B cell (primary cell): ENCODE measurements around the gene CYTH3. TPM values are rescaled to one million over a fixed set of nuclear protein-coding genes. Genes with fewer than 3 reads are reported as not detected.

ENCODE experiments used
- ATAC-seq: fragments of 200-7000 bp; cut with Tn5 transposase; one replicate; pipeline ENCODE4 v1.10.0; 2021; ENCODE audit warnings: low read depth, mild to moderate bottlenecking, moderate number of reproducible peaks, moderate library complexity
- CTCF ChIA-PET: fragments of 350-600 bp; sonication (Branson Sonifier 250); formaldehyde crosslinking; loops from one replicate; lab custom pipeline; 2021; ENCODE audit warnings: antibody characterized with exemption, inconsistent platforms; lab: Charles Lee
- POLR2A ChIA-PET: fragments of 350-600 bp; sonication (Branson Sonifier 250); formaldehyde crosslinking; loops from one replicate; lab custom pipeline; 2021; ENCODE audit warnings: antibody characterized with exemption; lab: Charles Lee
- DNase-seq: peaks from one replicate; pipeline ENCODE4 v3.0.0; 2013
- H2AFZ ChIP-seq: 2 replicates; pipeline ENCODE4 v1.6.1; 2012; ENCODE audit warnings: mild to moderate bottlenecking, low read depth, low read length; ENCODE audit not compliant: insufficient read depth, poor library complexity, severe bottlenecking
- H3K27ac ChIP-seq, 2 donors: 1 replicate in 1 of 2; 2 replicates in 1 of 2; pipeline ENCODE4 v1.5.1; 2012 to 2013; ENCODE audit warnings: low read length in 2 of 2, mild to moderate bottlenecking in 2 of 2, moderate library complexity in 1 of 2
- H3K27me3 ChIP-seq, 4 experiments: fragments of 200-600 bp in 1 of 4; sonication (generic) in 1 of 4; replicated peaks in 1 of 4; 1 replicate in 2 of 4; 2 replicates in 2 of 4; pipeline versions ENCODE4 v1.6.1 to v1.7.0; 2013 to 2016; ENCODE audit warnings: low read length in 3 of 4, mild to moderate bottlenecking in 2 of 4, mixed read lengths in 1 of 4, moderate library complexity in 1 of 4; ENCODE audit not compliant: insufficient read depth in 4 of 4, control insufficient read depth in 3 of 4; ENCODE audit errors: control extremely low read depth in 1 of 4
- H3K36me3 ChIP-seq, 2 experiments: replicated peaks in 1 of 2; 1 replicate in 1 of 2; 2 replicates in 1 of 2; pipeline versions ENCODE4 v1.6.1 to v1.7.1; 2013; ENCODE audit warnings: low read length in 1 of 2; ENCODE audit not compliant: insufficient read depth in 2 of 2, control insufficient read depth in 1 of 2; ENCODE audit errors: control extremely low read depth in 1 of 2, extremely low read depth in 1 of 2
- H3K4me1 ChIP-seq, 2 donors: fragments of 200-600 bp in 1 of 2; sonication (generic) in 1 of 2; 1 replicate in 1 of 2; 2 replicates in 1 of 2; pipeline versions ENCODE4 v1.5.1 to v1.6.1; 2013 to 2017; ENCODE audit warnings: low read length in 2 of 2; ENCODE audit not compliant: control insufficient read depth in 2 of 2, insufficient read depth in 2 of 2
- H3K4me2 ChIP-seq: replicated peaks from 2 replicates; pipeline ENCODE3; 2012; ENCODE audit warnings: mild to moderate bottlenecking, low read depth, low read length; ENCODE audit not compliant: poor library complexity, severe bottlenecking
- H3K4me3 ChIP-seq, 5 experiments: fragments of 200-600 bp in 1 of 5; sonication (generic) in 1 of 5; 1 replicate in 3 of 5; 2 replicates in 2 of 5; pipeline versions ENCODE4 v1.5.1 to v1.7.0; 2011 to 2016; ENCODE audit warnings: low read length in 4 of 5, mild to moderate bottlenecking in 4 of 5, low read depth in 2 of 5, control low read depth in 1 of 5, moderate library complexity in 1 of 5; ENCODE audit not compliant: insufficient read depth in 1 of 5; ENCODE audit errors: control extremely low read depth in 1 of 5, extremely low read depth in 1 of 5
- H3K79me2 ChIP-seq: fragments of 200-600 bp; sonication (generic); one replicate; pipeline ENCODE4 v1.6.0; 2016; ENCODE audit warnings: low read length; ENCODE audit not compliant: control insufficient read depth, insufficient read depth
- H3K9ac ChIP-seq: fragments of 200-600 bp; sonication (generic); 2 replicates; pipeline ENCODE4 v1.6.1; 2017; ENCODE audit warnings: mild to moderate bottlenecking, low read length, moderate library complexity
- H3K9me3 ChIP-seq, 3 donors: one replicate each; pipeline versions ENCODE4 v1.6.1 to v1.7.1; 2013; ENCODE audit warnings: low read length in 2 of 3; ENCODE audit not compliant: control insufficient read depth in 2 of 3, insufficient read depth in 1 of 3; ENCODE audit errors: control extremely low read depth in 1 of 3
- H4K20me1 ChIP-seq: 2 replicates; pipeline ENCODE4 v1.6.0; 2012; ENCODE audit warnings: mild to moderate bottlenecking, low read length; ENCODE audit not compliant: insufficient read depth, control insufficient read depth, poor library complexity, severe bottlenecking
- H3K27ac Mint-ChIP-seq: one replicate; pipeline ENCODE4 v1.8.0; 2021; ENCODE audit warnings: mixed read lengths
- H3K27me3 Mint-ChIP-seq: one replicate; pipeline ENCODE4 v1.8.0; 2021; ENCODE audit warnings: mixed read lengths
- H3K4me1 Mint-ChIP-seq: one replicate; pipeline ENCODE4 v1.8.0; 2021; ENCODE audit warnings: mixed read lengths
- H3K4me3 Mint-ChIP-seq: one replicate; pipeline ENCODE4 v1.8.0; 2021; ENCODE audit warnings: mixed read lengths
- H3K9me3 Mint-ChIP-seq: one replicate; pipeline ENCODE4 v1.8.0; 2022; ENCODE audit warnings: mixed read lengths; ENCODE audit not compliant: insufficient read depth
- CTCF ChIP-seq: fragments of 200-600 bp; IDR thresholded peaks from one replicate; pipeline ENCODE4 v1.8.0; 2022; ENCODE audit warnings: antibody characterized with exemption, mild to moderate bottlenecking
- EZH2 ChIP-seq: IDR thresholded peaks from 2 replicates; pipeline ENCODE4 v1.6.1; 2012; ENCODE audit warnings: borderline replicate concordance, low read depth, mild to moderate bottlenecking, moderate library complexity, low read length; ENCODE audit not compliant: insufficient read depth, poor library complexity, severe bottlenecking
- WGBS: methylation state at CpG from one replicate; pipeline ENCODE4 v1.1.5; 2013; ENCODE audit warnings: missing lambda C conversion rate; ENCODE audit not compliant: insufficient coverage; 5-methylcytosine and 5-hydroxymethylcytosine counted together
- intact Hi-C: fragments of 100-400 bp; cut with micrococcal nuclease; formaldehyde crosslinking; loops from one replicate; pipeline ENCODE4 v1.10.0; 2022
- polyA plus RNA-seq: library from polyadenylated mRNA; depleted of rRNA; stranded (reverse); fragments of >200 nt; gene quantifications from 2 replicates; pipeline ENCODE4 v1.2.3, GENCODE V29; 2012
- total RNA-seq, 2 donors: library from RNA; stranded (reverse); fragments of 120-200 nt in 1 of 2; gene quantifications; 1 replicate in 1 of 2; 2 replicates in 1 of 2; pipeline versions ENCODE4 v1.2.3 to v1.2.4, GENCODE V29; 2013 to 2022

Gene CYTH3
- total and polyA plus RNA-seq, 2 donors (not counting 1 experiment from before 2014, with no cell fraction given): 5.2 to 11.3 TPM

GRCh38 chr7:6221340-6222319 lies 50.8 kb downstream of the CYTH3 start:
- Histone ChIP-seq H3K27me3 (no peaks in the 10 kb centered on the region), H3K27ac (no peak overlapping the region), H3K79me2 (peaks cover 10% of the 10 kb centered on the region), H3K9ac (no peak overlapping the region), H4K20me1 (no peaks in the 10 kb centered on the region), H3K4me1 (peaks cover 7 to 9% of the 10 kb centered on the region in 2 donors), H3K9me3 (no peaks in the 10 kb centered on the region), H3K4me3 (no peak overlapping the region), H2AFZ (no peak overlapping the region), H3K4me2 (no peak overlapping the region), H3K36me3 (no peaks in the 10 kb centered on the region)
- Mint-ChIP-seq H3K27me3 (peaks cover 11% of the 10 kb centered on the region), H3K4me1 (peaks cover 9% of the 10 kb centered on the region), H3K4me3 (peak overlapping the region; percentile 28), H3K27ac (peak overlapping the region; percentile 59), H3K9me3 (no peaks in the 10 kb centered on the region)
- TF ChIP-seq CTCF: no peak
- no peak for TF ChIP-seq EZH2
- 80% methylated on average over 2 of the region's 9 CpGs for WGBS
- intact Hi-C loops: no loop called here
- POLR2A ChIA-PET: no interaction called here
- ATAC-seq (peak; percentile 69), DNase-seq (peak; percentile 29)
- CTCF ChIA-PET: no interaction called here

GRCh38 chr7:6218329-6218728 lies 54.1 kb downstream of the CYTH3 start:
- DNase-seq (no peak), ATAC-seq (no peak)
- no peak overlapping the region for H2AFZ ChIP-seq
- peaks cover 13% of the 10 kb centered on the region for H3K79me2 ChIP-seq
- H3K27me3 ChIP-seq: no peaks in the 10 kb centered on the region
- ChIA-PET POLR2A (no interaction called here), CTCF (interaction anchor here (1.2 to 2.0 kb wide), 2 partner anchors 9 to 104 kb away, joined by 4 read pairs; no protein-coding TSS in a partner anchor)
- no peak overlapping the region for H3K4me2 ChIP-seq
- peaks cover 7 to 9% of the 10 kb centered on the region in 2 donors for H3K4me1 ChIP-seq
- H3K27ac Mint-ChIP-seq: no peak overlapping the region
- H3K27ac ChIP-seq: no peak overlapping the region
- intact Hi-C loops: no loop called here
- no peak overlapping the region for H3K4me3 ChIP-seq
- H3K4me3 Mint-ChIP-seq: no peak overlapping the region
- no peak overlapping the region for H3K9ac ChIP-seq
- H3K4me1 Mint-ChIP-seq: peaks cover 9% of the 10 kb centered on the region
- H3K27me3 Mint-ChIP-seq: peaks cover 6% of the 10 kb centered on the region
- no peaks in the 10 kb centered on the region for H3K36me3 ChIP-seq
- no CpG with 5 or more reads among the region's 3 CpGs for WGBS
- TF ChIP-seq CTCF (no peak), EZH2 (no peak)
- no peaks in the 10 kb centered on the region for H3K9me3 ChIP-seq
- no peaks in the 10 kb centered on the region for H3K9me3 Mint-ChIP-seq
- H4K20me1 ChIP-seq: no peaks in the 10 kb centered on the region
